SK-N-SH (cell line): ENCODE data around the gene GPR158. TPM values are rescaled to one million over a fixed set of nuclear protein-coding genes. Genes with fewer than 3 reads are reported as not detected.
A peak's percentile ranks its signal among the peaks of the same experiment; 100 is the strongest.

Experiments
- CTCF ChIA-PET: fragments of 300-600, 350-600 bp; formaldehyde crosslinking; extraction: SDS; loops from one replicate; lab custom pipeline; 2021; lab: Yijun Ruan, JAX
- POLR2A ChIA-PET: fragments of 350-600 bp; sonication (Branson Sonifier 250); formaldehyde crosslinking; extraction: SDS; loops from one replicate; lab custom pipeline; 2020; ENCODE audit warnings: antibody characterized with exemption, inconsistent platforms; lab: Yijun Ruan, JAX
- DNase-seq: peaks from one replicate; pipeline ENCODE4 v3.0.0; 2012
- H2AFZ ChIP-seq: fragments of 200-600 bp; sonication (generic); 2 replicates; pipeline ENCODE4 v1.8.1; 2016; ENCODE audit warnings: antibody characterized with exemption, mild to moderate bottlenecking, low read depth
- H3F3A ChIP-seq: fragments of 200-600 bp; sonication (generic); replicated peaks from 2 replicates; pipeline ENCODE3; 2016; ENCODE audit warnings: antibody characterized with exemption, mild to moderate bottlenecking; ENCODE audit not compliant: insufficient read depth
- H3K27ac ChIP-seq, 2 experiments: fragments of 200-500 bp in 1 of 2; fragments of 200-600 bp in 1 of 2; sonication (Bioruptor generic) in 1 of 2; sonication (generic), shearing (Covaris generic) in 1 of 2; 2 replicates each; pipeline versions ENCODE4 v1.5.1 to v1.6.1; 2014 to 2016; ENCODE audit warnings: low read depth in 2 of 2, inconsistent platforms in 1 of 2, low read length in 1 of 2, mild to moderate bottlenecking in 1 of 2, mixed read lengths in 1 of 2
- H3K27me3 ChIP-seq: fragments of 200-600 bp; sonication (generic), shearing (Covaris generic); 2 replicates; pipeline ENCODE4 v1.6.1; 2016; ENCODE audit warnings: mixed run types; ENCODE audit not compliant: insufficient read depth
- H3K36me3 ChIP-seq, 2 experiments: fragments of 200-500 bp in 1 of 2; fragments of 200-600 bp in 1 of 2; sonication (Bioruptor generic) in 1 of 2; sonication (generic) in 1 of 2; replicated peaks in 1 of 2; 2 replicates each; pipeline versions ENCODE3 to v1.5.1; 2014 to 2016; ENCODE audit warnings: low read length in 1 of 2, mild to moderate bottlenecking in 1 of 2; ENCODE audit not compliant: insufficient read depth in 2 of 2, control insufficient read depth in 1 of 2
- H3K4me1 ChIP-seq, 2 experiments: fragments of 200-500 bp in 1 of 2; fragments of 200-600 bp in 1 of 2; sonication (Bioruptor generic) in 1 of 2; sonication (generic), shearing (Covaris generic) in 1 of 2; 2 replicates each; pipeline versions ENCODE4 v1.5.1 to v1.6.1; 2014 to 2016; ENCODE audit warnings: low read depth in 1 of 2, low read length in 1 of 2, mixed run types in 1 of 2; ENCODE audit not compliant: insufficient read depth in 2 of 2, control insufficient read depth in 1 of 2
- H3K4me2 ChIP-seq: fragments of 200-600 bp; sonication (generic), shearing (Covaris generic); 2 replicates; pipeline ENCODE4 v1.6.1; 2017; ENCODE audit warnings: mixed run types
- H3K4me3 ChIP-seq, 2 experiments: fragments of 200-500 bp in 1 of 2; fragments of 200-600 bp in 1 of 2; sonication (Bioruptor generic) in 1 of 2; sonication (generic), shearing (Covaris generic) in 1 of 2; 2 replicates each; pipeline versions ENCODE4 v1.5.1 to v1.8.1; 2014 to 2016; ENCODE audit warnings: low read depth in 2 of 2, inconsistent platforms in 1 of 2, low read length in 1 of 2, mild to moderate bottlenecking in 1 of 2, mixed read lengths in 1 of 2, moderate library complexity in 1 of 2
- H3K79me2 ChIP-seq: fragments of 200-600 bp; sonication (generic); 2 replicates; pipeline ENCODE4 v1.8.1; 2017; ENCODE audit warnings: mild to moderate bottlenecking; ENCODE audit not compliant: insufficient read depth
- H3K9ac ChIP-seq: fragments of 200-600 bp; sonication (generic); 2 replicates; pipeline ENCODE4 v1.6.1; 2017; ENCODE audit warnings: mixed run types
- H3K9me2 ChIP-seq: fragments of 200-600 bp; sonication (generic); 2 replicates; pipeline ENCODE4 v1.6.1; 2017; ENCODE audit warnings: mixed run types
- H3K9me3 ChIP-seq: fragments of 200-600 bp; sonication (generic); 2 replicates; pipeline ENCODE4 v1.6.1; 2017; ENCODE audit warnings: mixed run types, mild to moderate bottlenecking, moderate library complexity
- H4K20me1 ChIP-seq: fragments of 200-600 bp; sonication (generic); 2 replicates; pipeline ENCODE4 v1.6.1; 2017; ENCODE audit warnings: mild to moderate bottlenecking, mixed run types; ENCODE audit not compliant: insufficient read depth
- CHD2 ChIP-seq: fragments of 150-350 bp; IDR thresholded peaks from 2 replicates; pipeline ENCODE4 v1.6.1; 2018; ENCODE audit warnings: low read length; ENCODE audit not compliant: partially characterized antibody
- ELF1 ChIP-seq: IDR thresholded peaks from 2 replicates; pipeline ENCODE4 v1.4.0; 2012
- EP300 ChIP-seq, 2 experiments: IDR thresholded peaks; 2 replicates each; pipeline versions ENCODE4 v1.4.0 to v1.6.1; 2012; ENCODE audit warnings: borderline replicate concordance in 1 of 2, low read depth in 1 of 2, low read length in 1 of 2
- EZH2phosphoT487 ChIP-seq: fragments of 200-600 bp; sonication (generic); IDR thresholded peaks from 2 replicates; pipeline ENCODE4 v1.6.1; 2017; ENCODE audit warnings: low read depth, mixed run types, mild to moderate bottlenecking, antibody characterized with exemption, moderate library complexity, borderline replicate concordance
- FOSL2 ChIP-seq: IDR thresholded peaks from 2 replicates; pipeline ENCODE4 v1.4.0; 2012; ENCODE audit warnings: low read depth, mild to moderate bottlenecking, moderate library complexity, borderline replicate concordance
- FOXJ3 ChIP-seq: sonication (generic); formaldehyde crosslinking; IDR thresholded peaks from 2 replicates; pipeline ENCODE4 v1.5.1; 2020; ENCODE audit warnings: mild to moderate bottlenecking, missing genetic modification reagents
- FOXM1 ChIP-seq: IDR thresholded peaks from 2 replicates; pipeline ENCODE4 v1.4.0; 2012; ENCODE audit warnings: low read depth, mild to moderate bottlenecking
- GATA2 ChIP-seq: sonication (generic); formaldehyde crosslinking; IDR thresholded peaks from 2 replicates; pipeline ENCODE4 v1.5.0; 2020; ENCODE audit warnings: mild to moderate bottlenecking, missing genetic modification reagents
- MXI1 ChIP-seq: IDR thresholded peaks from 2 replicates; pipeline ENCODE4 v1.6.1; 2012; ENCODE audit warnings: mild to moderate bottlenecking, low read depth, low read length, improper control_type of control experiment
- NFIC ChIP-seq: IDR thresholded peaks from 2 replicates; pipeline ENCODE4 v1.4.0; 2012; ENCODE audit warnings: borderline replicate concordance
- NRF1 ChIP-seq: IDR thresholded peaks from 2 replicates; pipeline ENCODE4 v1.6.1; 2012; ENCODE audit warnings: low read depth, mild to moderate bottlenecking, low read length
- POLR2AphosphoS5 ChIP-seq: IDR thresholded peaks from 2 replicates; pipeline ENCODE4 v1.6.1; 2012; ENCODE audit warnings: low read depth, low read length
- RAD21 ChIP-seq: IDR thresholded peaks from 2 replicates; pipeline ENCODE4 v1.6.1; 2012; ENCODE audit warnings: mild to moderate bottlenecking, low read length
- RCOR1 ChIP-seq: fragments of 150-350 bp; IDR thresholded peaks from 2 replicates; pipeline ENCODE4 v1.6.1; 2017; ENCODE audit warnings: antibody characterized with exemption, low read length
- RFX5 ChIP-seq: IDR thresholded peaks from 2 replicates; pipeline ENCODE4 v1.6.1; 2012; ENCODE audit warnings: mild to moderate bottlenecking, improper control_type of control experiment, low read length
- SMC3 ChIP-seq: IDR thresholded peaks from 2 replicates; pipeline ENCODE4 v1.6.1; 2012; ENCODE audit warnings: low read depth, low read length, improper control_type of control experiment
- YY1 ChIP-seq: IDR thresholded peaks from 2 replicates; pipeline ENCODE4 v1.4.0; 2012; ENCODE audit warnings: low read depth, mild to moderate bottlenecking
- WGBS: methylation state at CpG from one replicate; pipeline ENCODE4 v1.1.6; 2017; ENCODE audit warnings: low lambda C conversion rate; 5-methylcytosine and 5-hydroxymethylcytosine counted together
- polyA plus RNA-seq, 3 experiments: library from polyadenylated mRNA; depleted of rRNA; stranded (reverse); fragments of >200 nt; gene quantifications; 2 replicates each; pipeline ENCODE4 v1.2.3, GENCODE V29; 2012
- TF ChIP-seq, protein P1 (sequence below): fragments of 150-350 bp; IDR thresholded peaks from 2 replicates; pipeline ENCODE4 v1.6.1; 2016; ENCODE audit warnings: mild to moderate bottlenecking, low read depth, low read length
- TF ChIP-seq, protein P2 (sequence below): IDR thresholded peaks from 2 replicates; pipeline ENCODE4 v1.6.1; 2012; ENCODE audit warnings: mild to moderate bottlenecking, low read depth, low read length, moderate library complexity
- TF ChIP-seq, protein P3 (sequence below): IDR thresholded peaks from 2 replicates; pipeline ENCODE4 v1.4.0; 2012; ENCODE audit warnings: low read depth
- TF ChIP-seq, protein P4 (sequence below): fragments of 200-600 bp; sonication (generic); IDR thresholded peaks from 2 replicates; pipeline ENCODE4 v1.6.1; 2017; ENCODE audit warnings: antibody characterized with exemption, mild to moderate bottlenecking, moderate library complexity

The GPR158 gene
- polyA plus RNA-seq, 1 of the 3 experiments (the other 2 are of a cell fraction) = not detected

DNA sequence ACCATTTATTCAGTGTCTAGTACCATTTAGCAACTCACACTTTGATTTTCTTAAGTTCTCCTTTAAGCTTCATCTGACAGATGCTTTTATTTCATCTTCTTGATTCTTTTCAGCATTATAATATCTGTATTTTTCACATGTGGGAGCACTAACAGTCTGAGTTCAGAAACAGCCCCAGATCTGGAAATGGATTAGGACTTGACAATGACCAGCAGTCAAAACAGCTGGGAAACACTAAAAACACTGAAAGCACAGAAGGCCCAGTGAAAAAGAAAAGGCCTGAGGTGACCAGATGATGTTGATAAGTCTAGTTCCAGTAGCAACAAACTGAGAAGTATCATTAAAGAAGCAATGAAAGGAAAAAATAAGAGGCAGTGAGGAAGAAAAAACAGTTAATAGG, 454.5 kb downstream of the GPR158 start:
- no peak overlapping the region for H3K9ac ChIP-seq
- no peak overlapping the region for H2AFZ ChIP-seq
- no peak overlapping the region for H3K4me3 ChIP-seq
- H3K4me2 ChIP-seq = no peak overlapping the region
- no peaks in the 10 kb centered on the region for H3F3A ChIP-seq
- H3K4me1 ChIP-seq = no peaks in the 10 kb centered on the region
- no peaks in the 10 kb centered on the region for H3K79me2 ChIP-seq
- H3K9me2 ChIP-seq = no peaks in the 10 kb centered on the region
- H4K20me1 ChIP-seq = no peaks in the 10 kb centered on the region
- no peaks in the 10 kb centered on the region for H3K9me3 ChIP-seq
- ChIA-PET CTCF (interaction anchor here (0.6 kb wide), 1 partner anchor 43 kb away, joined by 3 read pairs; no protein-coding TSS in a partner anchor), POLR2A (no interaction called here)
- no peaks in the 10 kb centered on the region for H3K36me3 ChIP-seq
- no peak overlapping the region for H3K27ac ChIP-seq
- peak; percentile 10 for DNase-seq
- H3K27me3 ChIP-seq = no peaks in the 10 kb centered on the region
- TF ChIP-seq FOXJ3 (no peak), ELF1 (no peak), RAD21 (no peak), GATA2 (CRISPR knock-in tag) (peak; percentile 67), YY1 (no peak), SMC3 (no peak), FOSL2 (no peak)

DNA sequence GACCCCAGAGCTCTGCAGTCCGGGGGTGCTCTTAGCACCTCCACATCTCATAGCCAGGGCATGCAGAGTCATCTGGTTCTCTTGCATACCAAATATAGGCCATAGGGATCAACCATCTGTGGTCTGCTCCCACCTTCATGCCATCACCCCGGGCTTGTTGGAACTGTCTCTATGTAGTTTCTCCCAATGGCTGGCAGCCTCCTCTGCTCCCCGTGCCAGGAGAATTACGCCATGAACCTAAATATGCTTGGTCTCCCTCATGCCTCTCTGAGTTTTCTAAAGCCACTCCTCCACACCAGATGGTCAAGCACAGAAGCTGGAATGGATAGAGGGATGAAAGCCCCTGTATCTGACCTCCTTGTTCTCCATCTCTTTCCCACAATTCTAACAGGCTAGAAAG, 456.7 kb downstream of the GPR158 start:
- TF ChIP-seq, protein P1, sequence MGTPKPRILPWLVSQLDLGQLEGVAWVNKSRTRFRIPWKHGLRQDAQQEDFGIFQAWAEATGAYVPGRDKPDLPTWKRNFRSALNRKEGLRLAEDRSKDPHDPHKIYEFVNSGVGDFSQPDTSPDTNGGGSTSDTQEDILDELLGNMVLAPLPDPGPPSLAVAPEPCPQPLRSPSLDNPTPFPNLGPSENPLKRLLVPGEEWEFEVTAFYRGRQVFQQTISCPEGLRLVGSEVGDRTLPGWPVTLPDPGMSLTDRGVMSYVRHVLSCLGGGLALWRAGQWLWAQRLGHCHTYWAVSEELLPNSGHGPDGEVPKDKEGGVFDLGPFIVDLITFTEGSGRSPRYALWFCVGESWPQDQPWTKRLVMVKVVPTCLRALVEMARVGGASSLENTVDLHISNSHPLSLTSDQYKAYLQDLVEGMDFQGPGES = no peak
- TF ChIP-seq EZH2phosphoT487 (no peak), EP300 (IDR thresholded peaks at IDR 0.05; ENCODE audit: borderline replicate concordance in 1 of 2, low read depth in 1 of 2, low read length in 1 of 2) (no peak), NFIC (no peak), FOXM1 (no peak), RCOR1 (no peak), RFX5 (no peak), POLR2AphosphoS5 (no peak), CHD2 (no peak), NRF1 (no peak), MXI1 (no peak), GATA2 (CRISPR knock-in tag) (no peak)
- TF ChIP-seq, protein P2, sequence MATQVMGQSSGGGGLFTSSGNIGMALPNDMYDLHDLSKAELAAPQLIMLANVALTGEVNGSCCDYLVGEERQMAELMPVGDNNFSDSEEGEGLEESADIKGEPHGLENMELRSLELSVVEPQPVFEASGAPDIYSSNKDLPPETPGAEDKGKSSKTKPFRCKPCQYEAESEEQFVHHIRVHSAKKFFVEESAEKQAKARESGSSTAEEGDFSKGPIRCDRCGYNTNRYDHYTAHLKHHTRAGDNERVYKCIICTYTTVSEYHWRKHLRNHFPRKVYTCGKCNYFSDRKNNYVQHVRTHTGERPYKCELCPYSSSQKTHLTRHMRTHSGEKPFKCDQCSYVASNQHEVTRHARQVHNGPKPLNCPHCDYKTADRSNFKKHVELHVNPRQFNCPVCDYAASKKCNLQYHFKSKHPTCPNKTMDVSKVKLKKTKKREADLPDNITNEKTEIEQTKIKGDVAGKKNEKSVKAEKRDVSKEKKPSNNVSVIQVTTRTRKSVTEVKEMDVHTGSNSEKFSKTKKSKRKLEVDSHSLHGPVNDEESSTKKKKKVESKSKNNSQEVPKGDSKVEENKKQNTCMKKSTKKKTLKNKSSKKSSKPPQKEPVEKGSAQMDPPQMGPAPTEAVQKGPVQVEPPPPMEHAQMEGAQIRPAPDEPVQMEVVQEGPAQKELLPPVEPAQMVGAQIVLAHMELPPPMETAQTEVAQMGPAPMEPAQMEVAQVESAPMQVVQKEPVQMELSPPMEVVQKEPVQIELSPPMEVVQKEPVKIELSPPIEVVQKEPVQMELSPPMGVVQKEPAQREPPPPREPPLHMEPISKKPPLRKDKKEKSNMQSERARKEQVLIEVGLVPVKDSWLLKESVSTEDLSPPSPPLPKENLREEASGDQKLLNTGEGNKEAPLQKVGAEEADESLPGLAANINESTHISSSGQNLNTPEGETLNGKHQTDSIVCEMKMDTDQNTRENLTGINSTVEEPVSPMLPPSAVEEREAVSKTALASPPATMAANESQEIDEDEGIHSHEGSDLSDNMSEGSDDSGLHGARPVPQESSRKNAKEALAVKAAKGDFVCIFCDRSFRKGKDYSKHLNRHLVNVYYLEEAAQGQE = no peak
- TF ChIP-seq, protein P3, sequence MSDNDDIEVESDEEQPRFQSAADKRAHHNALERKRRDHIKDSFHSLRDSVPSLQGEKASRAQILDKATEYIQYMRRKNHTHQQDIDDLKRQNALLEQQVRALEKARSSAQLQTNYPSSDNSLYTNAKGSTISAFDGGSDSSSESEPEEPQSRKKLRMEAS = no peak
- TF ChIP-seq, protein P4, sequence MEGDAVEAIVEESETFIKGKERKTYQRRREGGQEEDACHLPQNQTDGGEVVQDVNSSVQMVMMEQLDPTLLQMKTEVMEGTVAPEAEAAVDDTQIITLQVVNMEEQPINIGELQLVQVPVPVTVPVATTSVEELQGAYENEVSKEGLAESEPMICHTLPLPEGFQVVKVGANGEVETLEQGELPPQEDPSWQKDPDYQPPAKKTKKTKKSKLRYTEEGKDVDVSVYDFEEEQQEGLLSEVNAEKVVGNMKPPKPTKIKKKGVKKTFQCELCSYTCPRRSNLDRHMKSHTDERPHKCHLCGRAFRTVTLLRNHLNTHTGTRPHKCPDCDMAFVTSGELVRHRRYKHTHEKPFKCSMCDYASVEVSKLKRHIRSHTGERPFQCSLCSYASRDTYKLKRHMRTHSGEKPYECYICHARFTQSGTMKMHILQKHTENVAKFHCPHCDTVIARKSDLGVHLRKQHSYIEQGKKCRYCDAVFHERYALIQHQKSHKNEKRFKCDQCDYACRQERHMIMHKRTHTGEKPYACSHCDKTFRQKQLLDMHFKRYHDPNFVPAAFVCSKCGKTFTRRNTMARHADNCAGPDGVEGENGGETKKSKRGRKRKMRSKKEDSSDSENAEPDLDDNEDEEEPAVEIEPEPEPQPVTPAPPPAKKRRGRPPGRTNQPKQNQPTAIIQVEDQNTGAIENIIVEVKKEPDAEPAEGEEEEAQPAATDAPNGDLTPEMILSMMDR = no peak
- Histone ChIP-seq H3F3A (no peaks in the 10 kb centered on the region), H3K4me3 (no peak overlapping the region), H3K79me2 (no peaks in the 10 kb centered on the region), H3K4me1 (no peaks in the 10 kb centered on the region), H3K36me3 (no peaks in the 10 kb centered on the region), H3K27me3 (no peaks in the 10 kb centered on the region), H3K9me2 (no peaks in the 10 kb centered on the region), H3K9ac (no peak overlapping the region), H3K9me3 (no peaks in the 10 kb centered on the region), H3K4me2 (no peak overlapping the region), H2AFZ (no peak overlapping the region), H3K27ac (no peak overlapping the region), H4K20me1 (no peaks in the 10 kb centered on the region)
- 9% methylated on average over 4 of the region's 4 CpGs for WGBS
- POLR2A ChIA-PET = no interaction called here
- DNase-seq = no peak
- CTCF ChIA-PET = no interaction called here
